ENCODE results near the gene AP2B1. TPM values are rescaled to one million over a fixed set of nuclear protein-coding genes. Genes with fewer than 3 reads are reported as not detected.

Gene AP2B1
- total and polyA plus RNA-seq, 9 of the 15 experiments (the other 6 are each of a cell fraction or from before 2014, with no cell fraction given): 60.1 to 287 (median 105) TPM

- TF ChIP-seq ZBTB43 (CRISPR knock-in tag; IDR thresholded peaks at IDR 0.05): no peak
- TF ChIP-seq GABPB2 (CRISPR knock-in tag; conservative IDR thresholded peaks at IDR 0.05): no peak
- TF ChIP-seq, protein P1, sequence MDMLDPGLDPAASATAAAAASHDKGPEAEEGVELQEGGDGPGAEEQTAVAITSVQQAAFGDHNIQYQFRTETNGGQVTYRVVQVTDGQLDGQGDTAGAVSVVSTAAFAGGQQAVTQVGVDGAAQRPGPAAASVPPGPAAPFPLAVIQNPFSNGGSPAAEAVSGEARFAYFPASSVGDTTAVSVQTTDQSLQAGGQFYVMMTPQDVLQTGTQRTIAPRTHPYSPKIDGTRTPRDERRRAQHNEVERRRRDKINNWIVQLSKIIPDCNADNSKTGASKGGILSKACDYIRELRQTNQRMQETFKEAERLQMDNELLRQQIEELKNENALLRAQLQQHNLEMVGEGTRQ (CRISPR knock-in tag; IDR thresholded peaks at IDR 0.05): no peak
- no peak for TF ChIP-seq ARNT (IDR thresholded peaks at IDR 0.05)
- peak; percentile 7; the same call in 1 of the 2 replicates for TF ChIP-seq STAT5A (IDR thresholded peaks at IDR 0.05; ENCODE audit: borderline replicate concordance, low read length)
- 0 out of 2 replicates have a peak, but pooled peaks have one; percentile 6 for TF ChIP-seq DPF2 (IDR thresholded peaks at IDR 0.05)
- no peak for TF ChIP-seq PRPF4 (IDR thresholded peaks at IDR 0.05; ENCODE audit: insufficient read depth, low read depth, low read length, poor library complexity, severe bottlenecking)
- no peak for TF ChIP-seq HEY1 (CRISPR knock-in tag; IDR thresholded peaks at IDR 0.05; ENCODE audit: borderline replicate concordance)
- TF ChIP-seq CREBBP (IDR thresholded peaks at IDR 0.05; ENCODE audit: low read depth, low read length): no peak
- TF ChIP-seq SAFB2 (IDR thresholded peaks at IDR 0.05; ENCODE audit: borderline replicate concordance, low read depth, low read length, severe bottlenecking): no peak
- no peak for TF ChIP-seq HNRNPK (IDR thresholded peaks at IDR 0.05; ENCODE audit: low read depth, low read length, poor library complexity, severe bottlenecking)
- TF ChIP-seq, protein P2, sequence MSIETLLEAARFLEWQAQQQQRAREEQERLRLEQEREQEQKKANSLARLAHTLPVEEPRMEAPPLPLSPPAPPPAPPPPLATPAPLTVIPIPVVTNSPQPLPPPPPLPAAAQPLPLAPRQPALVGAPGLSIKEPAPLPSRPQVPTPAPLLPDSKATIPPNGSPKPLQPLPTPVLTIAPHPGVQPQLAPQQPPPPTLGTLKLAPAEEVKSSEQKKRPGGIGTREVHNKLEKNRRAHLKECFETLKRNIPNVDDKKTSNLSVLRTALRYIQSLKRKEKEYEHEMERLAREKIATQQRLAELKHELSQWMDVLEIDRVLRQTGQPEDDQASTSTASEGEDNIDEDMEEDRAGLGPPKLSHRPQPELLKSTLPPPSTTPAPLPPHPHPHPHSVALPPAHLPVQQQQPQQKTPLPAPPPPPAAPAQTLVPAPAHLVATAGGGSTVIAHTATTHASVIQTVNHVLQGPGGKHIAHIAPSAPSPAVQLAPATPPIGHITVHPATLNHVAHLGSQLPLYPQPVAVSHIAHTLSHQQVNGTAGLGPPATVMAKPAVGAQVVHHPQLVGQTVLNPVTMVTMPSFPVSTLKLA (conservative IDR thresholded peaks at IDR 0.05): peak; percentile 86 to 95
- peak; percentile 63 for TF ChIP-seq SOX6 (IDR thresholded peaks at IDR 0.05)
- no peak for TF ChIP-seq ZNF551 (CRISPR knock-in tag; IDR thresholded peaks at IDR 0.05)
- TF ChIP-seq FOXM1 (IDR thresholded peaks at IDR 0.05; ENCODE audit: low read depth): no peak; the same call in 1 of the 2 replicates
- TF ChIP-seq FOXM1 (CRISPR knock-in tag; IDR thresholded peaks at IDR 0.05; ENCODE audit: low read depth): no peak
- TF ChIP-seq PHF20 (IDR thresholded peaks at IDR 0.05; ENCODE audit: partially characterized antibody): peak; percentile 91
- TF ChIP-seq MXD1 (CRISPR knock-in tag; IDR thresholded peaks at IDR 0.05; ENCODE audit: borderline replicate concordance, poor library complexity, severe bottlenecking): peak; percentile 18
- TF ChIP-seq ZBTB8A (IDR thresholded peaks at IDR 0.05; ENCODE audit: partially characterized antibody): no peak
- TF ChIP-seq RFX7 (CRISPR knock-in tag; IDR thresholded peaks at IDR 0.05): 0 out of 2 replicates have a peak, but pooled peaks have one; percentile 18
- TF ChIP-seq, protein P3, sequence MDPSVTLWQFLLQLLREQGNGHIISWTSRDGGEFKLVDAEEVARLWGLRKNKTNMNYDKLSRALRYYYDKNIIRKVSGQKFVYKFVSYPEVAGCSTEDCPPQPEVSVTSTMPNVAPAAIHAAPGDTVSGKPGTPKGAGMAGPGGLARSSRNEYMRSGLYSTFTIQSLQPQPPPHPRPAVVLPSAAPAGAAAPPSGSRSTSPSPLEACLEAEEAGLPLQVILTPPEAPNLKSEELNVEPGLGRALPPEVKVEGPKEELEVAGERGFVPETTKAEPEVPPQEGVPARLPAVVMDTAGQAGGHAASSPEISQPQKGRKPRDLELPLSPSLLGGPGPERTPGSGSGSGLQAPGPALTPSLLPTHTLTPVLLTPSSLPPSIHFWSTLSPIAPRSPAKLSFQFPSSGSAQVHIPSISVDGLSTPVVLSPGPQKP (CRISPR knock-in tag; IDR thresholded peaks at IDR 0.05): no peak
- no peak; the same call in 1 of the 2 replicates for TF ChIP-seq ZZZ3 (IDR thresholded peaks at IDR 0.05)
- TF ChIP-seq CBFB (CRISPR knock-in tag; IDR thresholded peaks at IDR 0.05): 0 out of 2 replicates have a peak, but pooled peaks have one; percentile 31
- TF ChIP-seq ZNF830 (CRISPR knock-in tag; IDR thresholded peaks at IDR 0.05): no peak
These were observed 8.8 kb upstream of the AP2B1 start, which contains the start of gene PEX12 (continued) for GRCh38 chr17:35578197-35578928.

Data from K562 (cell line).